ENCODE results near the gene SRI. TPM values are rescaled to one million over a fixed set of nuclear protein-coding genes. Genes with fewer than 3 reads are reported as not detected.
A peak's percentile ranks its signal among the peaks of the same experiment; 100 is the strongest.

SRI gene
- polyA plus RNA-seq, 12 donors: 72.7 to 107 (median 87.7) TPM; not detected in 1

- no peak for DNase-seq
Observed at GRCh38 chr7:88233828-88234227, 14.0 kb upstream of the SRI start.

GRCh38 chr7:88230646-88231045, 10.8 kb upstream of the SRI start:
- no peak for DNase-seq

GRCh38 chr7:88229302-88229995, 9.6 kb upstream of the SRI start:
- DNase-seq: no peak

GRCh38 chr7:88226886-88227516, 7.2 kb upstream of the SRI start:
- no peak for DNase-seq

GRCh38 chr7:88226201-88226600, 6.4 kb upstream of the SRI start:
- DNase-seq: no peak

GRCh38 chr7:88224601-88225275, 4.9 kb upstream of the SRI start:
- DNase-seq: no peak

GRCh38 chr7:88223265-88223664, 3.4 kb upstream of the SRI start:
- DNase-seq: no peak

GRCh38 chr7:88218836-88219605, 817 bp downstream of the SRI start:
- DNase-seq: peak; percentile 66

- DNase-seq: no peak
Observed at GRCh38 chr7:88218429-88218745, 1.5 kb downstream of the SRI start.

GRCh38 chr7:88217675-88218428, 2.0 kb downstream of the SRI start:
- no peak for DNase-seq

GRCh38 chr7:88216276-88216675, 3.6 kb downstream of the SRI start:
- DNase-seq: no peak

- no peak for DNase-seq
Observed at GRCh38 chr7:88215295-88215694, 4.5 kb downstream of the SRI start.

- no peak for DNase-seq
Observed at GRCh38 chr7:88214456-88214855, 5.4 kb downstream of the SRI start.

GRCh38 chr7:88212918-88213317, 6.9 kb downstream of the SRI start:
- DNase-seq: no peak

- no peak for DNase-seq
Observed at GRCh38 chr7:88208521-88208920, 11.3 kb downstream of the SRI start.

- DNase-seq: no peak
Observed at GRCh38 chr7:88206254-88206653, 13.6 kb downstream of the SRI start.

- DNase-seq: no peak
Observed at GRCh38 chr7:88205179-88205578, 14.7 kb downstream of the SRI start.

- DNase-seq: no peak
Observed at GRCh38 chr7:88204525-88205110, 15.2 kb downstream of the SRI start.

GRCh38 chr7:88203401-88203800, 16.4 kb downstream of the SRI start:
- no peak for DNase-seq

GRCh38 chr7:88202799-88203198, 17.0 kb downstream of the SRI start:
- no peak for DNase-seq

- DNase-seq: no peak
Observed at GRCh38 chr7:88202278-88202677, 17.6 kb downstream of the SRI start.

Data from muscle of arm (tissue), 12 donors.